Measurements from ENCODE around the gene COX5A.

- no peak for TF ChIP-seq BHLHE40 (IDR thresholded peaks at IDR 0.05; ENCODE audit: low read depth, low read length)
- no peak for TF ChIP-seq POLR2A (IDR thresholded peaks at IDR 0.05; ENCODE audit: low read depth, low read length)
- TF ChIP-seq CTCF (conservative IDR thresholded peaks at IDR 0.05; ENCODE audit: low read depth, low read length), result no peak
- TF ChIP-seq RAD21 (IDR thresholded peaks at IDR 0.05; ENCODE audit: low read length), result no peak
- TF ChIP-seq FOS (IDR thresholded peaks at IDR 0.05; ENCODE audit: low read depth, low read length), result no peak
- no peak for TF ChIP-seq USF2 (IDR thresholded peaks at IDR 0.05; ENCODE audit: low read depth, low read length)
- no peak for TF ChIP-seq CHD1 (IDR thresholded peaks at IDR 0.05; ENCODE audit: low read depth, low read length)
- no peak for TF ChIP-seq MXI1 (IDR thresholded peaks at IDR 0.05; ENCODE audit: borderline replicate concordance, low read depth, low read length)
- TF ChIP-seq MAFK (IDR thresholded peaks at IDR 0.05; ENCODE audit: low read depth, low read length), result no peak
- no peak for TF ChIP-seq ELK1 (IDR thresholded peaks at IDR 0.05; ENCODE audit: borderline replicate concordance, low read depth, low read length)
Observed at GRCh38 chr15:74959586-74959939, 21.7 kb upstream of the COX5A start.
